ACC112 (cell line): ENCODE measurements around the gene ZBTB11.
"Not testable (repeated sequence)": the region's sequence is repeated elsewhere in the genome, so short reads cannot be mapped to it uniquely, and the experiment has no call there.

ENCODE experiments used
- H2AFZ ChIP-seq: fragments of 200-600 bp; sonication (generic); one replicate; pipeline ENCODE4 v1.6.0; 2017; ENCODE audit warnings: antibody characterized with exemption, low read length; ENCODE audit not compliant: unreplicated experiment
- H3K27ac ChIP-seq: fragments of 200-600 bp; sonication (generic); 2 replicates; pipeline ENCODE4 v1.5.1; 2014; ENCODE audit warnings: low read depth, mild to moderate bottlenecking, antibody characterized with exemption, low read length, moderate library complexity
- H3K27me3 ChIP-seq: fragments of 200-600 bp; sonication (generic); 2 replicates; pipeline ENCODE4 v1.6.1; 2014; ENCODE audit warnings: mild to moderate bottlenecking, antibody characterized with exemption, low read length, moderate library complexity, mixed read lengths; ENCODE audit not compliant: insufficient read depth
- H3K36me3 ChIP-seq: fragments of 200-600 bp; sonication (generic); 2 replicates; pipeline ENCODE4 v1.6.1; 2016; ENCODE audit warnings: mild to moderate bottlenecking, antibody characterized with exemption, low read length, moderate library complexity, mixed read lengths; ENCODE audit not compliant: insufficient read depth
- H3K4me1 ChIP-seq: fragments of 200-600 bp; sonication (generic); one replicate; pipeline ENCODE4 v1.6.1; 2016; ENCODE audit warnings: low read length, mixed read lengths; ENCODE audit not compliant: insufficient read depth, unreplicated experiment, control insufficient read depth
- H3K4me3 ChIP-seq: fragments of 200-600 bp; sonication (generic); 2 replicates; pipeline ENCODE4 v1.5.1; 2014; ENCODE audit warnings: mild to moderate bottlenecking, low read depth, low read length
- H3K79me2 ChIP-seq: fragments of 200-600 bp; sonication (generic); one replicate; pipeline ENCODE4 v1.6.0; 2016; ENCODE audit warnings: low read length; ENCODE audit not compliant: control insufficient read depth, unreplicated experiment, insufficient read depth

The ZBTB11 gene

GRCh38 chr3:101687142-101687931 lies 10.4 kb upstream of the ZBTB11 start:
- H2AFZ ChIP-seq = peak overlapping the region; percentile 85

GRCh38 chr3:101685870-101686307 lies 9.0 kb upstream of the ZBTB11 start:
- H3K4me1 ChIP-seq = peaks cover 23% of the 10 kb centered on the region
- no peaks in the 10 kb centered on the region for H3K27me3 ChIP-seq

More at GRCh38 chr3:101687142-101687931, 10.4 kb upstream of the ZBTB11 start:
- peak overlapping the region; percentile 82 for H3K27ac ChIP-seq
- H3K79me2 ChIP-seq = peaks cover 40% of the 10 kb centered on the region
- H3K4me1 ChIP-seq = peaks cover 23% of the 10 kb centered on the region
- peak overlapping the region; percentile 96 for H3K4me3 ChIP-seq
- peaks cover 32% of the 10 kb centered on the region for H3K36me3 ChIP-seq
- no peaks in the 10 kb centered on the region for H3K27me3 ChIP-seq

GRCh38 chr3:101685050-101685400 lies 8.1 kb upstream of the ZBTB11 start:
- Histone ChIP-seq H3K4me3 (peak overlapping the region; percentile 96), H3K27me3 (no peaks in the 10 kb centered on the region), H3K4me1 (peaks cover 23% of the 10 kb centered on the region), H3K79me2 (peaks cover 47% of the 10 kb centered on the region), H3K36me3 (peaks cover 51% of the 10 kb centered on the region), H2AFZ (no peak overlapping the region), H3K27ac (peak overlapping the region; percentile 86)

More at GRCh38 chr3:101685870-101686307, 9.0 kb upstream of the ZBTB11 start:
- Histone ChIP-seq H3K36me3 (peaks cover 45% of the 10 kb centered on the region), H3K4me3 (peak overlapping the region; percentile 96), H3K79me2 (peaks cover 47% of the 10 kb centered on the region), H3K27ac (peak overlapping the region; percentile 86), H2AFZ (peak overlapping the region; percentile 46)

- Histone ChIP-seq H3K4me3 (no peak overlapping the region), H3K27me3 (no peaks in the 10 kb centered on the region), H3K4me1 (peaks cover 24% of the 10 kb centered on the region), H2AFZ (no peak overlapping the region), H3K27ac (no peak overlapping the region), H3K36me3 (peaks cover 46% of the 10 kb centered on the region), H3K79me2 (peaks cover 44% of the 10 kb centered on the region)
Measured at GRCh38 chr3:101680466-101680865, 3.5 kb upstream of the ZBTB11 start.

DNA sequence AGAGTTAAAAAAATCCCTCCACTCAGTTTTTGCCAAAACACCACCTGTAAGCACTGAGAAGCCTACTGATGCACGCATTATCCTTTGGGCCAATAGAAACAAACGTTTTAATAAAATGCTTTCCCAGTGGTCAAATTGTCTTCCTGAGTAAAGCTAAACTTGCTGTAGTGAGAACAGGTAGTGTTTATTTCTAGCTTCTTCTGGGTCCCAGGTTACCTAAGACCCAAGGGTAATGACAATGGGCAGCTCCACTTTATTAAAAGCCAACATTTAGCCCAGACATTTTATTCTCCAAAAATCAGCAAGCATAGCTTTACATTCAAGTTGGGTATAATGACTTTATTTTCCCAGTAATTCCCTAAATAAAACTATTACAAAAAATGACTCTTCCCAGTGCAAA lies 1.9 kb upstream of the ZBTB11 start:
- not testable (repeated sequence) for H3K4me3 ChIP-seq, H3K27me3 ChIP-seq, H3K27ac ChIP-seq, H2AFZ ChIP-seq
- peaks cover 45% of the 10 kb centered on the region for H3K79me2 ChIP-seq
- H3K36me3 ChIP-seq = peaks cover 32% of the 10 kb centered on the region
- peaks cover 12% of the 10 kb centered on the region for H3K4me1 ChIP-seq

GRCh38 chr3:101677436-101678286 lies 729 bp upstream of the ZBTB11 start:
- peaks cover 46% of the 10 kb centered on the region for H3K79me2 ChIP-seq
- H3K27ac ChIP-seq = peak overlapping the region; percentile 49
- H2AFZ ChIP-seq = peak overlapping the region; percentile 39
- H3K36me3 ChIP-seq = peaks cover 23% of the 10 kb centered on the region
- H3K4me1 ChIP-seq = peaks cover 8% of the 10 kb centered on the region
- H3K4me3 ChIP-seq = peak overlapping the region; percentile 95
- no peaks in the 10 kb centered on the region for H3K27me3 ChIP-seq

DNA sequence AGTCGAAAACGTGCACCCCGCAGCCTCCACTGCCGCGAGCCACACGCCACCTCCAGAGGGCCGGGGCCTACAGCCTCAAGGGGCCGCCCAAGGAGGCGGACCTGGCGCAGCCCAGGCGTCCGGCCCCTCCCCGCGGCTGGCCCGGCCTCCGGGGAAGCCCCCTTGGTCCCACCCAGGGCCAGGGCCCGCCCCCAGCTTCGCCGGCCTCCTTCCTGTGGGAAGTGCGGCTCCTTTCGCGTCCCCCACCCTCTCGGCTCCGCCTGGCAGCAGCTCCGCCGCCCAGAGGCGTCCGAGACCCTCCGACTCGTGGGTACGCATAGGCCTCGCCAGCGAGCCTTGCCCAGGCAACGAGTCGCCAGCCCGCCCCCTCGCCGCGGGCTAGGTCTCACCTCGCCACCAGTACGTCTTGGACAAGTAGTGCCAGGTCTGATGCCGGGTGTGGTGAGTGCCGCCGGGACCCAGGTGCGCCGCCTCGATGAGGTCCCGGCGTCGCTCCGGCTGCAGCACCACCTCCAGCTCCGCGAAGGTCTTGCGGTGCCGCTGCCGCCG lies 642 bp downstream of the ZBTB11 start:
- H3K27ac ChIP-seq = peak overlapping the region; percentile 77
- H2AFZ ChIP-seq = peak overlapping the region; percentile 98
- peaks cover 9% of the 10 kb centered on the region for H3K4me1 ChIP-seq
- H3K4me3 ChIP-seq = peak overlapping the region; percentile 95
- no peaks in the 10 kb centered on the region for H3K27me3 ChIP-seq
- H3K79me2 ChIP-seq = peaks cover 49% of the 10 kb centered on the region
- peaks cover 10% of the 10 kb centered on the region; the same call in 1 of the 2 replicates for H3K36me3 ChIP-seq

DNA sequence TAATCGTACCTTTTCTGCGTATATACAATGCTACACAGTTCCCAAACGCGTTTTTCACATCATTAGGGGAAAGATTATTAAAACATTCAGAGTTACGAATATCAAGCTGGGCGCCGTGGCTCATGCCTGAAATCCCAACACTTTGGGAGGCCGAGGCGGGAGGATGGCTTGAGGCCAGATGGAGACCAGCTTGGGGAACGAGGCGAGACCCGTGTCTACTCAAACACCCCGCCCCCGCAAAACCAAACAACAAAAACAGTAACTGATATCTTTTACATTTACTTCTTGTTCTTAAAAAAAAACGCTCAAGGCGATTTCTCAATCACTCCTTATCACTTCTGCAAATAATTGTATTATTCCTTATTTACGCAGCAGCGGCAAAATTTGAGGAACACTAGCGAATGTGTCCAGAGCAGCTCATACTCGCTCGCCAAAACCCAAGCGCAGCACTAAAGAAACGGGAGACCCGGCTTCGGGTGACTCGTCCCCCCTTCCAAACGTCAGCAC lies 1.2 kb downstream of the ZBTB11 start:
- Histone ChIP-seq H3K27ac (peak overlapping the region; percentile 69), H3K4me3 (peak overlapping the region; percentile 95), H2AFZ (peak overlapping the region; percentile 55), H3K4me1 (peaks cover 9% of the 10 kb centered on the region), H3K79me2 (peaks cover 51% of the 10 kb centered on the region), H3K36me3 (peaks cover 8% of the 10 kb centered on the region), H3K27me3 (no peaks in the 10 kb centered on the region)

DNA sequence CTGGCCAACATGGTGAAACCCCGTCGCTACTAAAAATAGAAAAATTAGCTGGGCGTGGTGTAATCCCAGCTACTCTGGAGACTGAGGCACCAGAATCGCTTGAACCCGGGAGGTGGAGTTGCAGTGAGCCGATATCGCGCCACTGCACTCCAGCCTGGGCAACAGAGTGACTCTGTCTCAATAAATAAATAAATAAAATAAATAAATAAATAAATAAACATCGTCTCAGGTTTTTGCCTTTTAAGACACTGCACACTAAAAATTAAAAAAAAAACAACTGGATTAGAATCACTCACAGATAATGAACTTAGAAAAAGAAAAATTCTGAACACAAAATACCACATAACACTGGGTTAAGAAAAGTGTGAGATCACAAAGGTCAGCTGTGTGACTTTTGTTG lies 2.4 kb downstream of the ZBTB11 start:
- H3K4me3 ChIP-seq = peak overlapping the region; percentile 95
- peaks cover 5% of the 10 kb centered on the region for H3K36me3 ChIP-seq
- H3K4me1 ChIP-seq = peaks cover 9% of the 10 kb centered on the region
- H3K27ac ChIP-seq = no peak overlapping the region
- H3K79me2 ChIP-seq = peaks cover 51% of the 10 kb centered on the region
- H2AFZ ChIP-seq = no peak overlapping the region
- no peaks in the 10 kb centered on the region for H3K27me3 ChIP-seq

GRCh38 chr3:101673953-101674352 lies 3.0 kb downstream of the ZBTB11 start:
- Histone ChIP-seq H3K4me3 (no peak overlapping the region), H3K27ac (no peak overlapping the region), H2AFZ (no peak overlapping the region), H3K27me3 (no peaks in the 10 kb centered on the region), H3K4me1 (peaks cover 9% of the 10 kb centered on the region), H3K79me2 (peaks cover 51% of the 10 kb centered on the region), H3K36me3 (peaks cover 7% of the 10 kb centered on the region)
